ENCODE results near the gene NPM3.

NPM3 gene

DNA sequence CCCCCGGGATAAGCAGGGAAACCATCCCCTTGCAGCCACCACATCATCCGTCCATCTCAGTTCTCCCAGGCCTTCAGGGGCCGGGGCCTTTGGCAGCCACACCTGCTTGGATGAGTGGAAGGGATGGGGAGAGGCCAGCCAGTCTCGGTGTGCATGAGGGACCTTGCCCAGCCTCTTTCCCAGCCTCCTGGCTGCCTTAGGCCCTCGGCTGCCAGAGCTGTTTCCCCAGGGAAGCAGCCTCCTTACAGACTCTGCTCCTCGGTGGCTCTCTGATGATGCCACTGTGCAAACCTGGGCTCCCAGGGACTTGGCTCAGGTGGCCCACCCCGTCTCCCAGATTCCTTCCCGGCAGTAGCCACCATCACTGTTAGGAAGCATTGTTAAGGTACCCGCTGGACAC lies 22.0 kb downstream of the NPM3 start:
- H3K4me3 ChIP-seq = no peak overlapping the region
- H3K36me3 ChIP-seq = no peaks in the 10 kb centered on the region
- H3K4me2 ChIP-seq = no peak overlapping the region
- no peaks in the 10 kb centered on the region for H4K20me1 ChIP-seq
- H3K27me3 ChIP-seq = 0 out of 2 replicates have a peak, but pooled peaks cover 5% of the 10 kb centered on the region
- no peak for TF ChIP-seq Cebpa-rat (IDR thresholded peaks at IDR 0.05)
- no peak overlapping the region for H3K9ac ChIP-seq
- no peaks in the 10 kb centered on the region for H3K9me3 ChIP-seq
- H3K4me1 ChIP-seq = no peaks in the 10 kb centered on the region
- H3K27ac ChIP-seq = no peak overlapping the region

GRCh38 chr10:101760510-101760909 lies 22.7 kb downstream of the NPM3 start:
- Histone ChIP-seq H3K4me1 (no peaks in the 10 kb centered on the region), H3K9ac (no peak overlapping the region), H3K9me3 (no peaks in the 10 kb centered on the region), H3K36me3 (no peaks in the 10 kb centered on the region), H3K4me2 (no peak overlapping the region), H4K20me1 (no peaks in the 10 kb centered on the region), H3K27me3 (no peaks in the 10 kb centered on the region), H3K4me3 (no peak overlapping the region), H3K27ac (no peak overlapping the region)
- TF ChIP-seq Cebpa-rat (IDR thresholded peaks at IDR 0.05) = no peak

DNA sequence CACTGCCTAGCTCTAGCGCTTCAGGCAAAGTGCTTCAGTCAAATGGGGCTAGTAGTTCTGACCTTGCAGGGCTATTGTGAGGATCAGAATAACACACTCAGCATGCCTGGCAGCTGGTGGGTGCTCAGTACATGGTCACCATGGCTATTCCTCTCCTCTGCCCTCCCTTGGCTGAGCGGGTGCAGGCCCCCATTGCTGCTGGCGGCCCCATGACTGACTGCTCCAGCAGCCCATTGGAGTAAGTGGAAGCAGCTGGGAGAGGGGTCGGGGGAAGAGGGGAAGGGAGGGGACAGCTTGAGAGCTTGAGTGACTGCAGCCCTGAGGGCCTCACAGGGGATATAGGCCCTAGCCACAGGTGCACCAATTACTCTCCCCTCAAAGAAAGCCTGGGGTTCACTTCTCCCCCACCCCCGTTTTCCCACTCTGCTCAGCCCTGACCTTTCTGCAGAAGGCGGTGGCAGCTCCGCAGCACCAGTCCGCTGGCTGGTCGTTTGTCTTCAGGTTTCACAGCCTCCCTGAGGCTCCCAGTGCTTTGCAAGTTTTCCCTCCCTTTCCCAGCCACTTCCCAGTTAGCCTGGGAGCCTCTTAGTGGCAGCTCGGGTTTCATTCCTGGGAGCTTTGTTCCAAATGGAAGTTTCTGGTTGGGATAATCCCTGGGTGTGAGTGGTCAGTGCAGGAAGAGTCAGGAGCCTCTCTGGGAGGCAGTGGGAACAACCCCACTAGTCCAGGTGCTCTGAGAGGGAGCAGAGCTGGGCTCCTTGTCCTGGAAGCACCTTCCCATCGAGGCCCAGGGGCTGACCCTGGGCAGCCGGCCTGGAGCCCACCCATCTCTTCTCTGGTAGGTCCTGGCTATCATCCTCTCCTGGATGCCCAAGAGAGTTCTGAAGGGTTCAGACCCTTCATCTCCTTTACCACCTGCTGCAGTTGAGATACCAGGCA lies 23.7 kb downstream of the NPM3 start:
- Histone ChIP-seq H3K27ac (no peak overlapping the region), H3K4me2 (no peak overlapping the region), H3K4me3 (no peak overlapping the region), H3K27me3 (no peaks in the 10 kb centered on the region), H3K36me3 (no peaks in the 10 kb centered on the region), H3K4me1 (no peaks in the 10 kb centered on the region), H4K20me1 (no peaks in the 10 kb centered on the region), H3K9me3 (no peaks in the 10 kb centered on the region), H3K9ac (no peak overlapping the region)
- TF ChIP-seq Cebpa-rat (IDR thresholded peaks at IDR 0.05) = no peak

DNA sequence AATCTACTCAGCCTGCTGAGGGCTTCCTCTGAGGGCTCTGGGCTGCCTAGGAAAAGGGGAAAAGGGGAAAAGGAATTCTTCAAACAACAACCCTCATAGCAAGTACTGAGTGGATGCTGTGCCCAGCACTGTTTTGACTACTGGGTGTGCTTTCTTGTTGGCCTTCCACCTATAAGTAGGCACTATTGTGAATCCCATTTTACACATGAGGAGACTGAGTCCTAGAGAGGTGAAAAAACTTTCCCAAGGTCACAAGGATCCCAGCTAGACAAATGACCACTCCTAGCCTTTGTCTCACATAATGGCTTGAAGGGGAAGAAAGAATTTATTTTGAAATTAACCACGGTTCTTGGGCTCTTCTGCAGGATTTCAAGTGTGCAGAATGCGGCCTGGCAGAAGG lies 24.4 kb downstream of the NPM3 start:
- H3K9ac ChIP-seq = no peak overlapping the region
- no peak for TF ChIP-seq Cebpa-rat (IDR thresholded peaks at IDR 0.05)
- no peak overlapping the region for H3K4me3 ChIP-seq
- H3K27me3 ChIP-seq = no peaks in the 10 kb centered on the region
- H3K36me3 ChIP-seq = no peaks in the 10 kb centered on the region
- H3K4me1 ChIP-seq = no peaks in the 10 kb centered on the region
- no peak overlapping the region for H3K27ac ChIP-seq
- H3K9me3 ChIP-seq = no peaks in the 10 kb centered on the region
- no peaks in the 10 kb centered on the region for H4K20me1 ChIP-seq
- H3K4me2 ChIP-seq = no peak overlapping the region

DNA sequence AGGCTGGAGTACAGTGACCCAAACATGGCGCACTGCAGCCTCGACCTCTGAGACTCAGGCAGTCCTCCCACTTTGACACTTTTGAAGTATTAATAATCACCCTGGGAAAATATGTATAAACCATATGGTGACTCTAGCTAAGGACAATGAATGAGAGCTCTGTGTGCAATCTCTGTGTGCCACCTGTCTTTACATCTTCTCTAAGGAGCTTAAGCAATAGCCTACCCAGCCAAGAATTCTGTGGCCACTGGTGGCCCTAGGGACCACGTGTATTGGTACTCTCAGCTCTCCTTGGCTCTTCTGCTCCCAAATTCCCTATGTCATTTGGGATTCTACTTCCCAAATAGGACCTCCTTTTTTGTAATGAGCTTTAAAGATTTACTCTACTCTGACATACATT lies 31.0 kb downstream of the NPM3 start:
- H3K27ac ChIP-seq = no peak overlapping the region
- no peaks in the 10 kb centered on the region for H4K20me1 ChIP-seq
- TF ChIP-seq Cebpa-rat (IDR thresholded peaks at IDR 0.05) = no peak
- no peak overlapping the region for H3K9ac ChIP-seq
- H3K27me3 ChIP-seq = 0 out of 2 replicates have a peak, but pooled peaks cover 5% of the 10 kb centered on the region
- H3K4me1 ChIP-seq = no peaks in the 10 kb centered on the region
- no peak overlapping the region for H3K4me2 ChIP-seq
- no peaks in the 10 kb centered on the region for H3K9me3 ChIP-seq
- H3K4me3 ChIP-seq = no peak overlapping the region
- no peaks in the 10 kb centered on the region for H3K36me3 ChIP-seq

DNA sequence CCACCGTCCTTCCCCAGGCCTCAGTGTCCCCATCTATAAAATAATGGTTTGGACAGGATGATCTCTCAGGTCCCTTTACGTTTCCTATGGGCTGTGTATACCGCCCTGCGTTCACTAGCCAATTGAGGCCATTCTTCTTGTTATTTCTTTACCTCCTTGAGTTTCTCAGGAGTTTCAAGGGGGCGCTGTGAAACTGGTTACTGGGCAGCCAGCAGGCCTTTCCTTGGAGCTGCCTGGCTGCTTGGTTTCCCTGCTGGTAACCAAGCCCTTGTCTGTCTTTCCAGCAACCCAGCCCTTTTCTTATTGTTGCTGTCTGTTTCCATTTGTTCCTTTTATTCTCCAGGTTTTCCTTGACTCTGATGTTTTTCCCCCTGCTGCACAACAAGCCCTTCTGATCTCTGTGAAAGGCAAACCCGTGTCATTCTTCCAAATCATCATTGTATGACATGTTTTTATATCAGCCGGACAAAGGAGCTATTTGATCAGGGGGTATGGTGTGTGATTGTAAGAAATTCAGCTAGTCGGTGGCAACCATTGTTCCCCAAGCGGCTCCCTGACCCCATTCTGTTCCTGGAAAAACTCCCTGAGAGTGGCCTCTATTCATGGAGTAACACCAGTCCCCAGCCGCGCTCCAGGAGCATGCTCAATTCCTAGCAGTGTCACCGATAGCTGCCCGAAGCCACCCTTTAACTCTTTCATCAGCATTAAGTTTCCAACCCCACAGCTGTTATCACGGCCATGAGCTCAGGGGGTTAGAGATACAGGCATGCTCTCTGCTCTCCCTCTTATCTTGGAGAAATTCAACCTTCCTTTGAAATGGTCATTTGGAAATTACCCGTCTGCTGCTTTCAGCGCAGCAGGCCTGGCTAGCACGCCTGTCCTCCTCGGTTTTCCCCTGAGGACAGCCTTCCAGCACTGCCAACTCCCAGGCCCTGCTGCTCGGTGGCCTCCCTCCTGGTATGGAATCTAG lies 33.9 kb downstream of the NPM3 start:
- H4K20me1 ChIP-seq = no peaks in the 10 kb centered on the region
- no peaks in the 10 kb centered on the region for H3K36me3 ChIP-seq
- H3K27me3 ChIP-seq = 0 out of 2 replicates have a peak, but pooled peaks cover 5% of the 10 kb centered on the region
- H3K9me3 ChIP-seq = no peaks in the 10 kb centered on the region
- TF ChIP-seq Cebpa-rat (IDR thresholded peaks at IDR 0.05) = no peak
- no peak overlapping the region for H3K4me3 ChIP-seq
- H3K4me2 ChIP-seq = no peak overlapping the region
- no peak overlapping the region for H3K27ac ChIP-seq
- H3K9ac ChIP-seq = no peak overlapping the region
- H3K4me1 ChIP-seq = no peaks in the 10 kb centered on the region

GRCh38 chr10:101748496-101748895 lies 34.8 kb downstream of the NPM3 start:
- no peaks in the 10 kb centered on the region for H4K20me1 ChIP-seq
- no peak for TF ChIP-seq Cebpa-rat (IDR thresholded peaks at IDR 0.05)
- H3K4me1 ChIP-seq = no peaks in the 10 kb centered on the region
- H3K4me2 ChIP-seq = no peak overlapping the region
- no peak overlapping the region for H3K9ac ChIP-seq
- H3K9me3 ChIP-seq = no peaks in the 10 kb centered on the region
- no peak overlapping the region for H3K27ac ChIP-seq
- H3K36me3 ChIP-seq = no peaks in the 10 kb centered on the region
- H3K27me3 ChIP-seq = 0 out of 2 replicates have a peak, but pooled peaks cover 5% of the 10 kb centered on the region
- no peak overlapping the region for H3K4me3 ChIP-seq

DNA sequence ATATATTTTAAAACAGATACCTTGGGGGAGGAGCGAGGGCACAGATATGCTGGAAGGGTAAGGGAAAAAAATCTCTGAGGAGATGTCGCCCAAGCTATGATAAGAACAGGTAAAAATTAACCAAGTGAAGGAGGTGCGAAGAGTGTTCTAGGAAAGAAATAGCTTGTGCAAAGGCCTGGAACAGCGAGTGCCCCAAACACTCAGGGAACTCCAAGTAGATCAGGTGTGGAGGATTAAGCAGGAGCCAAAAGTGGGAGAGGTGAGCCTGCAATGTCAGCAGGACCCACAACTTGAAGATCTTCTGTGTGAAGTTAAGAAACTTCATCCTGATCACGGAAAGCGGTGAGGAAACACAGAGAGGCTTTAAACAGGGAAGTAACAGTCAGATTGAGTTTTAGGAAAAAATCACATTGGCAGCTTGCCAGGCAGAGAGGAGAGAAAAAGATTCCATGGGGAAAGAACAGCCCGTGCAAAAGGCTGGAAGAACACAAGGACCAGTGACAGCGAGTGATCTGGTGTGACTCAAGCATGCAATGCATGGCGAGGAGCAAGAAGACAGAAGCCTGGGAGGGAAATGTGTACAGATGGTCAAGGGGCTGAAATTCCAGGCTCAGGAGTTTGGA lies 38.1 kb downstream of the NPM3 start:
- H3K4me1 ChIP-seq = no peaks in the 10 kb centered on the region
- no peaks in the 10 kb centered on the region for H4K20me1 ChIP-seq
- TF ChIP-seq Cebpa-rat (IDR thresholded peaks at IDR 0.05) = no peak
- H3K9me3 ChIP-seq = no peaks in the 10 kb centered on the region
- H3K27me3 ChIP-seq = no peaks in the 10 kb centered on the region
- H3K36me3 ChIP-seq = no peaks in the 10 kb centered on the region
- H3K27ac ChIP-seq = no peak overlapping the region
- H3K9ac ChIP-seq = no peak overlapping the region
- no peak overlapping the region for H3K4me2 ChIP-seq
- H3K4me3 ChIP-seq = no peak overlapping the region

- no peaks in the 10 kb centered on the region for H3K4me1 ChIP-seq
- no peak for TF ChIP-seq Cebpa-rat (IDR thresholded peaks at IDR 0.05)
Observed at GRCh38 chr10:101744267-101744666, 39.0 kb downstream of the NPM3 start.

More at GRCh38 chr10:101744267-101744666, 39.0 kb downstream of the NPM3 start:
- H3K27me3 ChIP-seq = no peaks in the 10 kb centered on the region
- no peaks in the 10 kb centered on the region for H3K9me3 ChIP-seq
- H3K27ac ChIP-seq = no peak overlapping the region
- H4K20me1 ChIP-seq = no peaks in the 10 kb centered on the region
- H3K4me2 ChIP-seq = no peak overlapping the region
- H3K9ac ChIP-seq = no peak overlapping the region
- H3K4me3 ChIP-seq = no peak overlapping the region
- H3K36me3 ChIP-seq = no peaks in the 10 kb centered on the region

Measured in BLaER1 (cell line).